ENCODE results near the gene ANKS1B.

DNA sequence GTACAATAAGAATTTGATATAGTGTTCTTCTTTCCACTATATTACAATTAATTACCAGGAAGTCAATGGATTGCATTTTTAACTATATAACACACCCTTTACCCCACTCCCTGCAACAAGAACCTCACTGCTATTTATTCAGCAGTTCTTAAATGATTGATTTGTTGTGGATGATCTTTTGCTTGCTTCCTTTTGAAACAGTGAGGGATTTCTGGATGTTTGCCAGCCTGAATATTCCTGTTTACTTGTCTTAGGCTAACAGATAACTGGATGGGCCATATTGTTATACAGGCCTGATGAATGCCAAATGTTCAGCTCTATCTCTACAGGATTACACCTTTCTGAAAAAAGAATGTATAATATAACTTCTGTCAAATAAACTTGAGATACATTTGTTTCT, 842.1 kb downstream of the ANKS1B start:
- TF ChIP-seq GATA2 (IDR thresholded peaks at IDR 0.05; ENCODE audit: low read depth, low read length) = no peak
- TF ChIP-seq GATA3 (IDR thresholded peaks at IDR 0.05; ENCODE audit: low read depth, low read length) = no peak

Measured in SH-SY5Y (cell line).